Right ventricle myocardium inferior (tissue), 1 donor: Measurements from ENCODE around the gene TOPBP1. TPM values are rescaled to one million over a fixed set of nuclear protein-coding genes. Genes with fewer than 3 reads are reported as not detected.
A peak's percentile ranks its signal among the peaks of the same experiment; 100 is the strongest.
"Not testable (repeated sequence)": the region's sequence is repeated elsewhere in the genome, so short reads cannot be mapped to it uniquely, and the experiment has no call there.

Source experiments
- ATAC-seq: fragments of 200-7000 bp; cut with Tn5 transposase; one replicate; pipeline ENCODE4 v1.9.1; 2020; ENCODE audit warnings: mild to moderate bottlenecking, moderate library complexity
- DNase-seq: peaks from one replicate; pipeline ENCODE4 v3.0.0; 2021; ENCODE audit errors: missing footprints
- intact Hi-C: fragments of 100-400 bp; cut with DNase I; formaldehyde crosslinking; loops from one replicate; pipeline ENCODE4 v1.11.0; 2022
- total RNA-seq: library from RNA; stranded (reverse); fragmentation: NEBNext Ultra II Directional; extraction: Animal tissue kit (Norgen Biotek cat#: 25700); gene quantifications from one replicate; pipeline ENCODE4 v1.2.1, GENCODE V29; 2021
- donor health status: DM: no; HTN: yes; CAD: no; lungs with severe emphysema.

Gene TOPBP1
- total RNA-seq, 1 donor from 2014 or later = 10.5 TPM

GRCh38 chr3:133578548-133579191, 83.1 kb downstream of the TOPBP1 start:
- no peak for ATAC-seq
- intact Hi-C loops = loop anchor here (10.0 kb wide), 1 partner anchor 906 kb away; the partner anchor contains the start of genes ANAPC13 and CEP63
- no peak for DNase-seq

DNA sequence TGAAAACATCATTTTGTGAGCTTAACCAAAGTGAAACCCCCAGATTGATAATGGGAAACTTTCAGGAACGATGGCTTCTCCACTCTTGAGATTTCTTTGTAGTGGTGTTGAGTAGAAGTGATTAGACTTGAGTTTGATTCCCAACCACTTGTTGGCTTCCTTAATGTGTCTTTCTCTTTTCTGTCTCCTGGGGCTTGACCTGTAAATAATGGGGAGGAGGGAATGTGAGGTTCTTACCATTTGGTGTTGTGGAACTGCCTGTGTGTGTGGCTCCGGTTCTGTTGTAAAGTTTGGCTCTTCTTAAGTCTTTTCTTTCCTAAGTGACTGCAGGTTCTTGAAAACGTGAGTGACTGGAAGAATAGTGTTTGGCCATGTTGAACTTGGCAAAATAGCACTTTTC, 85.6 kb downstream of the TOPBP1 start:
- no peak for DNase-seq
- intact Hi-C loops = loop anchor here (10.0 kb wide), 1 partner anchor 909 kb away; the partner anchor contains the start of genes ANAPC13 and CEP63
- ATAC-seq = no peak

DNA sequence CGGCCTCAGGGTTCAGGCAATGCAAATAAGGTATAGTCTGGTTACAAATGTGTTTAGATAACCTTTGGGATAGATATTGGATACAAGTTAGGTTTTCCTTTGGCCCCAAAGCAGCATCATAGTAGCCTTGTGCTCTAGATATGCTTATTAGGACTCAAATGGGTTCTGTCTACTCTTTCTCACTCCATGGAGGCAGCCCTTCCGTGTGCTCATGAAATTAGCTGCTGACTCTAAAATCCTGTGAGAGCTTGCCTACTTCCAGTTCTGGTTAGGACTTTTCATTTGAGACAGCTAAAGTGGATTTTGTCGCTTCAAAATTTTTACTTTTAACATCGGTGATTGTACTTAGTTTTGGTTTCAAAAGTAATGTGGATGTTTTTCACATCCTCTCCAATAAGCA, 86.7 kb downstream of the TOPBP1 start:
- intact Hi-C loops = loop anchor here (10.0 kb wide), 1 partner anchor 910 kb away; the partner anchor contains the start of genes ANAPC13 and CEP63
- DNase-seq (no peak), ATAC-seq (no peak)

GRCh38 chr3:133574260-133574881, 87.4 kb downstream of the TOPBP1 start:
- intact Hi-C loops = loop anchor here (5.0 to 10.0 kb wide), 2 partner anchors 102 to 910 kb away; partner anchors contain the start of genes ANAPC13 and CEP63
- DNase-seq (peak; percentile 87), ATAC-seq (peak; percentile 29)

- DNase-seq (no peak), ATAC-seq (peak; percentile 22)
- intact Hi-C loops = loop anchor here (2.0 to 10.0 kb wide), 3 partner anchors 101 to 911 kb away; partner anchors contain the start of genes ANAPC13, CEP63 and NPHP3
Observed at GRCh38 chr3:133573629-133574194, 88.0 kb downstream of the TOPBP1 start, which contains the start of gene CDV3. TSS of gene CDV3 (plus strand) at chr3:133573686. CDS start at chr3:133574045, 359 bp downstream.

DNA sequence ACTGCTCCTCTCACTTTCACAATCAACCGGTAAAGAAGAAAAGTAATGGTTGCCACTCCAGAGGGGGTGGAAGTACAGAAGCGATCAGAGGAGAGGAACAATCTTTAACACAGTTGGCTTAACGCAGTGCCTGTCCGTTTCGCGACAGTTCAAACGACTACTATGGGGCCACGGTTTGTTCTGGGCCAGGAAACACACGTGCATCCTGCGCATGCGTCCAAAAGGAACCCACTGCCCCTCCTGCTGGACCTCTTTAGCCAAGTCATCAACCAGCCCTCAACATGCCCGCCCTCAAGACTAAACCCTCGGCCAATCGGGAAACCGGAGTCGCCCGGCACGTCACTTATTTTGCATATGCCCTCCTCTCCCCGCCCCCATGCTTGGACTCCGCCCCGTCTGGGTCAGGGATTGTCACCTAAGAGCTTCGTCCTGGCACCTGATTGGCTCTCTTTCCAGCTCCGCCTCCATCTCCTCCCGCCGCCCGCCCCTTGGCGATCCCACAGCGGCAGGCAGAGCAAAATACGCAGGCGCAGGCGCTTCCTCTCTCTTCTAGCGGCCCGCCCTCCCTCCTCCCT, 88.6 kb downstream of the TOPBP1 start:
- peak; percentile 97 for ATAC-seq
- intact Hi-C loops = loop anchor here (2.0 to 10.0 kb wide), 3 partner anchors 101 to 912 kb away; partner anchors contain the start of genes ANAPC13, CEP63 and NPHP3
- peak; percentile 100 for DNase-seq

DNA sequence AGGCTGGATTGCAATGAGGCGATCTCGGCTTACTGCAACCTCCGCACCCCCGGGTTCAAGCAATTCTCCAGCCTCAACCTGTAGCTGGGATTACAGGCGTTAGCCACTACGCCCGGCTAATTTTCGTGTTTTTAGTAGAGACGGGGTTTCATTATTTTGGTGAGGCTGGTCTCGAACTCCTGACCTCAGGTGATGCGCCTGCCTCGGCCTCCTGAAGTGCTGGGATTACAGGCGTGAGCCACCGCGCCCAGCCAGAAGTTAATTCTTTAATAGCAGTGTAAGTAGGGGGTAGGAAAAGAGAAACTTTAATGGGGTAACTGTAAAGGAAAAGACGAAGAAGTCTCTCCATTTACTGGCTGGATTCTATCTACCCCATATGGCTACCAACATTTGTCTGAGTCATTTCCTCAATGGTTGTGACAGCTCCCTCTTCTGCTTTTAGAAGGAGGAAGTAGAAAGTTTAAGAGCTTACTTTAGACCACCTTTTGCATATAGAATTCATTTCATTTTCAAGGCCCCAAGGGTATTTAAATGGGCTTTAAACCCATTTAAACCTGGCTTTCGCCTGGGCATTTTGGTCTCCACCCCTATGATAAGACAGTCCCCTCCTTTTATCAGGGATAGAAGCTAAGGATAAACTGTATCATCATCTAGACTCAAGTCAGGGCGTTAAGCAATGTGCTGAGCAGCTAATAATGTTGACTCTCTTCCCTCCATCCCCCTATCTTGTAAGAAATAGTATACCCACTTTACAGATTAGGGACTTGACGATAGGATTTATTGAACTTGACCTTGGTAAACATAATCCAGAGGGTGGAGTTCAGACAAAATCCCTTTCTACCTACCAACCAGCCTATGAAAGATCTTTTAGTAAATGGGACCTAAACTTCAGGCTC, 89.3 kb downstream of the TOPBP1 start:
- ATAC-seq (no peak), DNase-seq (no peak)
- intact Hi-C loops = loop anchor here (2.0 to 10.0 kb wide), 3 partner anchors 100 to 912 kb away; partner anchors contain the start of genes ANAPC13, CEP63 and NPHP3

DNA sequence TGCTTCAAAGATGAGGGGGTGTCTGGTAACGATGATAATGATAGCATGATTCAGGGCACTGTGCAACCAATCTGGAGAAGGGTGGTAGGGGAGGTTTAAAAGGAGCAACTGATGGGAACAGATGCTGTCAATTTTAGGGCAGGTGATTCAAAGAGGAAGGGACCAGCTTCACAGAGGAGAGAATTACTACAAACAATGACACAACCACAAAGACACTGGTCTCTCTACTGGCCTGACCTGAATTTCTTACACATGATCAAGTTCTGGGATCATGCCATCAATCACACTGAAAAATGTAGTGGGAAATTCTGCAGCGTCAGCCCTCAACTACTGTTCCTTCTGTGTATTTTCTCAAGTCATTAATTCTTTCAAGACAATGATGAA, 90.8 kb downstream of the TOPBP1 start:
- DNase-seq (no peak), ATAC-seq (no peak)
- intact Hi-C loops = loop anchor here (5.0 to 10.0 kb wide), 2 partner anchors 99 to 914 kb away; partner anchors contain the start of genes ANAPC13 and CEP63

DNA sequence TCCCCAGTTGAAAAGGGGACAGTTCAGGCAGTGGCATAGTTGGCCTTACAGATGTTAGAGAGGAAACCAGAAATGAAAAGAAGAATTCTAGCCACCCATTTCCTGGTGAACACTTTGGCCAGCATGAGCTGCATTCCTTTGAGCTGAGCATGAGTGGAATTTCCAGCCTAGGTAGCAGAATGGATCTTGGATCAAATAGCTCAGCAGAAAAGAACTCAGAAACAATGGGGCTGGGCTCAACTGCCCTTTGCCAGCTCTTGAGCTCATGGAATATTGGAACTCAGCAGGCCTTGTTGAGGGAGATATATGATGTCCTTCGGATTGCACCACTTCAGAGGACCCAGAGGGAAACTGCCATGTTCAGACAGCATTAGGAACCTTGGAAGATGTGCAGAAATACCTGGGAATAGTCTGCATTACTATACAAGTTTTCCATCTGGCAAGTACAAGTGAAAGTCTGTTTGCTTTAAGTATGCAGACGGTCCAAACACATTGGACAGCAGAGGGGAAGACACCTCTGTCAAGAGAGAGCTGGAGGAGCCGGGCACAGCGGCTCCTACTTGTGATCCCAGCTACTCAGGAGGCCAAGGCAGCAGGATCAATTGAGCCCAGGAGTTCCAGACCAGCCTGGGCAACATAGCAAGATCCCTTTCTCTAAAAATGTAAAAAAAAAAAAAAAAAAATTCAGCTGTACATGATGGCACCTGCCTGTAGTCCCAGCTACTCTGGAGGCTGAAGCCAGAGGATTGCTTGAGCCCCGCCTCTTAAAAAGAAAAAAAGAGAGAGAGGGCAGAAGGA, 91.4 kb downstream of the TOPBP1 start:
- no peak for ATAC-seq
- no peak for DNase-seq
- intact Hi-C loops = loop anchor here (5.0 to 10.0 kb wide), 2 partner anchors 98 to 914 kb away; partner anchors contain the start of genes ANAPC13 and CEP63

GRCh38 chr3:133568294-133569014, 93.3 kb downstream of the TOPBP1 start:
- no peak for DNase-seq
- no peak for ATAC-seq
- intact Hi-C loops = no loop called here

GRCh38 chr3:133563816-133564215, 97.9 kb downstream of the TOPBP1 start:
- DNase-seq (no peak), ATAC-seq (no peak)
- intact Hi-C loops = no loop called here

DNA sequence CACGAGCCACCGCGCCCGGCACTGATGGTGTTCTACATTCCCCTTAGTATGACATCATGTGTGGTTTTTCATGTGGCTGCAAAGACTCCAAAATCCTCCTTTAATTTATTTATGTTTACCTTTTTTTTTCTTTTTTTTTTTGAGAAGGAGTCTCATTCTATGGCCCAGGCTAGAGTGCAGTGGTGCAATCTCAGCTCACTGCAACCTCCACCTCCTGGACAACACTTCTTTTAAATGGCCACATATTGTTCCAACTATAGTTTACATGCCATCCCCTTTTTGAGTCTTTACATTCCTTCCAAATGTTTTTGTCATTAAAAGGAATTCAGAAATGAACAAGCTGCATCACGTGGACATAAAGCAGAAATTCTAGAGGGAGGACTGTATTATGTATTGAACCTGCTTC, 98.6 kb downstream of the TOPBP1 start:
- intact Hi-C loops = no loop called here
- no peak for DNase-seq
- no peak for ATAC-seq

DNA sequence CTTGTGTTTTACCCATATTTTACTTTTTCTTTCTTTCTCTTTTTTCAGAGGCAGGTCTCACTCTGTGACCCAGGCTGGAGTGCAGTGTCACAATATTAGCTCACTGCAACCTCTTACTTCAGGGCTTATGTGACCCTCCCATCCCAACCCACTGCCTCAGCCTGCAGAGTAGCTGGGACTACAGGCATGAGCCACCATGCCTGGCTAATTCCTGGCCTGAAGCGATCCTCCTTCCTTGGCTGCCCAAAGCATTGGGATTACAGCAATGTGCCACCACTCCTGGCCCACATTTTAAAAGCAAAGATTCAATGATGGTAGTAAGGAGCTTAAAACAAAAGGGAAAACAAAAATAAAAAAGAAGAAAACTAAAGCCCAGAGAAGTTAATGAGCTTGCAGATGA, 99.4 kb downstream of the TOPBP1 start:
- no peak for ATAC-seq
- DNase-seq = no peak
- intact Hi-C loops = no loop called here

- intact Hi-C loops = no loop called here
Observed at GRCh38 chr3:133561679-133562078, 100.1 kb downstream of the TOPBP1 start.

DNA sequence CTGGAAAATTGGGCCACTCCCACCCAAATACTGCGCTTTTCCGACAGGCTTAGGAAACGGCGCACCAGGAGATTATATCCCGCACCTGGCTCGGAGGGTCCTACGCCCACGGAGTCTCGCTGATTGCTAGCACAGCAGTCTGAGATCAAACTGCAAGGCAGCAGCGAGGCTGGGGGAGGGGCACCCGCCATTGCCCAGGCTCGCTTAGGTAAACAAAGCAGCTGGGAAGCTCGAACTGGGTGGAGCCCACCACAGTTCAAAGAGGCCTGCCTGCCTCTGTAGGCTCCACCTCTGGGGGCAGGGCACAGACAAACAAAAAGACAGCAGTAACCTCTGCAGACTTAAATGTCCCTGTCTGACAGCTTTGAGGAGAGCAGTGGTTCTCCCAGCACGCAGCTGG, 110.2 kb downstream of the TOPBP1 start:
- intact Hi-C loops, DNase-seq, ATAC-seq: not testable (repeated sequence)

More at GRCh38 chr3:133561679-133562078, 100.1 kb downstream of the TOPBP1 start:
- ATAC-seq (no peak), DNase-seq (no peak)
